Choroid plexus epithelial cell (primary cell): Measurements from ENCODE around the gene RNF182.
"Not testable (repeated sequence)": the region's sequence is repeated elsewhere in the genome, so short reads cannot be mapped to it uniquely, and the experiment has no call there.

Source experiments
- DNase-seq: peaks from one replicate; pipeline ENCODE4 v3.0.0-alpha.2; 2010; ENCODE audit warnings: low read depth
- H3K4me3 ChIP-seq: 2 replicates; pipeline ENCODE4 v1.5.1; 2011; ENCODE audit warnings: low read depth, mild to moderate bottlenecking, control low read depth, low read length, moderate library complexity
- CTCF ChIP-seq: conservative IDR thresholded peaks from 2 replicates; pipeline ENCODE4 v1.5.1; 2011; ENCODE audit warnings: low read depth, mild to moderate bottlenecking, control low read depth, inconsistent platforms, low read length, moderate library complexity

Gene RNF182

DNA sequence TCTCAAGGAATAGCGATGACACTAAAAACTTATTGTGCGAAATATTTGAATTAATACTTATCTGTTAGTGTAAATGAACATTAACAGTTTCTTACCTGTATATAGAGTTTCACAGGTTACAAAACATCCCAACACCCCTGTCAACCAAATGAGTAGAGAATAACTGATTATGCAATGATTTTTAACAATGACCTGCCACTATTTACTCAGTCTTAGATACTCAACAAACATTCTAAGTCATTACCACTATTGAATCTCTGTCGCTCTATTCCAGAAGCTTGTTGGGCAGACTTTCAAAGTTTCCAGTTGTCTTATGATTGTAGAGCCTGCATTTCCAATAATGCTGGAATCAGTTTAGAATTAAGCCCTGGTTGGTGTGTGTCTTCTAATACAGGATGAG, 85.5 kb downstream of the RNF182 start:
- no peak for TF ChIP-seq CTCF
- H3K4me3 ChIP-seq, result no peak overlapping the region
- DNase-seq, result no peak

GRCh38 chr6:14012313-14013030, 87.7 kb downstream of the RNF182 start:
- H3K4me3 ChIP-seq, result no peak overlapping the region
- DNase-seq, result no peak
- TF ChIP-seq CTCF, result no peak

GRCh38 chr6:14015964-14016363, 91.2 kb downstream of the RNF182 start:
- DNase-seq, result no peak
- H3K4me3 ChIP-seq, result no peak overlapping the region
- TF ChIP-seq CTCF, result no peak

DNA sequence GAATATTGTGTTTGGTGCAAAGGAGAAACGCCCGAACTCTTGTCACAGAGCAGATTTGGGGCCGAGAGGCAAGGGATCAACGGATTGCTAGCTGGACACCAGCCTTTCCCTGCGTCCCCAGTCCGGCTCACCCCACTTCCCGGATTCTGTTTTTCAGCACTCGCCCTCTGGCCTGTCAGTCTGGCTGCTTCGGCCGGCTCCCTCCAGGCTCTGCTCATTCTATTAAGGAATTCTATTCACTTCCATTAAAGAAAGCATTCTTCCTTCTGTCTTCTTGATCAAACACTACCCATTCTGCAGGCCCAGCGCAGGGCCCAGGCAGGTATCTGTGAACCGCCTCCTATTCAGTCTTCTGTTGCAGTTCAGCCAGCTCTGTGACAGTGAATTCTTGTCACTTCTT, 91.7 kb downstream of the RNF182 start:
- no peak for TF ChIP-seq CTCF
- no peak for DNase-seq
- H3K4me3 ChIP-seq, result no peak overlapping the region

DNA sequence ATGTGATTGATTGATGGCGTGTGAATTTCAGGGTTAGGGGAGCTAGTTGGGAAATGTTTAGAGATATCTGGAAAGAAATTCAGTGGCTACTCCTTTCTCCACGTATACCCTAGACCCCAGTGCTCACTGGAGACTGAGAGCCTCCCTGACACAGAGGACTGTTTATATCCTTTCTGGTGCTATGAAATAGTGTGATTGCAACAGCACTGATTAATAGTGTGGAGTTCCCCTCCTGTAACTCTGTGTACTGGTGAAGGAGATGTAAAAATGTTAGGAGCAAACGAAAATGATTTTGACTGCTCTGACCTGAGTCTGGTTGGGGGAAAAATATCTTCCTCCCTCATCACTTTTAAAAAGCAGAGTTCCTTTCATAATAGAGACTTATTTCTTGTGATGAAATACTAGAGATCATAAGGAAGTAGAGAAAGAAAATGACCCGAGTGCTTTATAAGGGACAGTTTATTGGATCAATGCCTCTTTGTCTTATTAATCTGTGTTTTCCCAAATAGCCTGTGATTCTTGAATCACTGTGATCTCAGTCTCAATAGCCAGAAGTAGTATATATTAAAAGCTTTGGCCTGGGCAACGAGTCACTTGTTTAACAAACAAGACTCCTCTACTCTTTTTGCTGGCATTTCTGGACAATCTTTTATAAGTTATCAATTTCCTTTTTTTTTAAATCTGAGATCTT, 92.3 kb downstream of the RNF182 start:
- H3K4me3 ChIP-seq, result no peak overlapping the region
- no peak for TF ChIP-seq CTCF
- peak; percentile 18 for DNase-seq

GRCh38 chr6:14017626-14018475, 93.1 kb downstream of the RNF182 start:
- no peak overlapping the region for H3K4me3 ChIP-seq
- TF ChIP-seq CTCF, result no peak
- no peak for DNase-seq

GRCh38 chr6:14018559-14018958, 93.8 kb downstream of the RNF182 start:
- not testable (repeated sequence) for H3K4me3 ChIP-seq, DNase-seq
